ENCODE data around the gene MAN1A2. TPM values are rescaled to one million over a fixed set of nuclear protein-coding genes. Genes with fewer than 3 reads are reported as not detected.

MAN1A2 gene
- total RNA-seq, 1 experiment from 2014 or later: 38.1 TPM

GRCh38 chr1:117473063-117473462 is 105.8 kb downstream of the MAN1A2 start:
- CTCF ChIA-PET: no interaction called here
- intact Hi-C loops (cut with micrococcal nuclease): no loop called here
- H3K4me2 ChIP-seq (ENCODE audit: low read length): no peak overlapping the region
- POLR2A ChIA-PET: no interaction called here
- H3K9me2 ChIP-seq (ENCODE audit: insufficient read depth): no peaks in the 10 kb centered on the region
- no peaks in the 10 kb centered on the region for H3K79me2 ChIP-seq (ENCODE audit: insufficient read depth, low read length)
- BruUV-seq (replicated peaks): no TSS peak
- H3K27me3 ChIP-seq (ENCODE audit: insufficient read depth, low read length): no peaks in the 10 kb centered on the region
- no peak for DNase-seq (ENCODE audit: low read depth, low spot score)
- no peaks in the 10 kb centered on the region for H3K9me3 ChIP-seq (ENCODE audit: control insufficient read depth in 1 of 2, insufficient read depth in 1 of 2, low read depth in 1 of 2, low read length in 2 of 2)
- TF ChIP-seq FOSL1 (IDR thresholded peaks at IDR 0.05; ENCODE audit: low read depth): no peak
- no peak for TF ChIP-seq EZH2phosphoT487 (IDR thresholded peaks at IDR 0.05; ENCODE audit: borderline replicate concordance)
- no peak for TF ChIP-seq ZBTB33 (IDR thresholded peaks at IDR 0.05; ENCODE audit: extremely low read depth, insufficient replicate concordance, low read length)
- TF ChIP-seq EGR1 (IDR thresholded peaks at IDR 0.05; ENCODE audit: low read depth): no peak
- no peak for TF ChIP-seq CEBPB (IDR thresholded peaks at IDR 0.05; ENCODE audit: low read depth)
- no peak for TF ChIP-seq JUND (IDR thresholded peaks at IDR 0.05)
- no peak for TF ChIP-seq REST (IDR thresholded peaks at IDR 0.05; ENCODE audit: low read depth)
- no peak for TF ChIP-seq ZNF274 (IDR thresholded peaks at IDR 0.05; ENCODE audit: low read depth, low read length)
- TF ChIP-seq CTCF (IDR thresholded peaks at IDR 0.05 in 2 of 3, conservative IDR thresholded peaks at IDR 0.05 in 1 of 3; ENCODE audit: borderline replicate concordance in 1 of 3, insufficient read depth in 1 of 3, low read depth in 2 of 3, low read length in 2 of 3): no peak
- TF ChIP-seq ELF1 (IDR thresholded peaks at IDR 0.05; ENCODE audit: borderline replicate concordance, low read depth): no peak
- no peak for TF ChIP-seq ZFX (IDR thresholded peaks at IDR 0.05)
- no peak for TF ChIP-seq RAD21 (IDR thresholded peaks at IDR 0.05; ENCODE audit: low read depth)
- TF ChIP-seq POLR2AphosphoS5 (IDR thresholded peaks at IDR 0.05; ENCODE audit: low read depth, low read length): no peak
- TF ChIP-seq EZH2 (IDR thresholded peaks at IDR 0.05): no peak
- TF ChIP-seq ATF3 (IDR thresholded peaks at IDR 0.05): no peak
- TF ChIP-seq SP1 (IDR thresholded peaks at IDR 0.05; ENCODE audit: low read depth): no peak
- TF ChIP-seq MAX (IDR thresholded peaks at IDR 0.05): no peak
- no peak for TF ChIP-seq SRF (IDR thresholded peaks at IDR 0.05; ENCODE audit: low read depth)
- no peak for TF ChIP-seq TCF7L2 (IDR thresholded peaks at IDR 0.05; ENCODE audit: borderline replicate concordance, extremely low read depth, insufficient read depth, insufficient read length)
- 0 out of 4 replicates have a peak, but pooled peaks cover 0 to 6% of the 10 kb centered on the region in 2 experiments for H3K36me3 ChIP-seq (ENCODE audit: control insufficient read depth in 1 of 2, insufficient read depth in 2 of 2, low read length in 2 of 2)
- ATAC-seq: no peak
- no peak overlapping the region for H2AFZ ChIP-seq (ENCODE audit: low read depth, low read length, poor library complexity, severe bottlenecking)
- no peaks in the 10 kb centered on the region for H4K20me1 ChIP-seq (ENCODE audit: insufficient read depth)
- H3K4me1 ChIP-seq (ENCODE audit: control insufficient read depth in 1 of 2, insufficient read depth in 2 of 2, low read length in 2 of 2): no peaks in the 10 kb centered on the region
- H3K27ac ChIP-seq (ENCODE audit: low read depth, low read length): no peak overlapping the region
- RAD21 ChIA-PET (ENCODE audit: low non-redundant PET in 1 of 2, low total read pairs in 2 of 2, uncharacterized antibody in 2 of 2, unreplicated experiment in 2 of 2): no interaction called here
- no peak overlapping the region for H3K9ac ChIP-seq (ENCODE audit: low read length)
- H3K4me3 ChIP-seq (replicated peaks in 1 of 2; ENCODE audit: low read depth in 1 of 2, low read length in 2 of 2): no peak overlapping the region

All from HCT116 (cell line).